ENCODE measurements around the gene MID1IP1. TPM values are rescaled to one million over a fixed set of nuclear protein-coding genes. Genes with fewer than 3 reads are reported as not detected.
A peak's percentile ranks its signal among the peaks of the same experiment; 100 is the strongest.

MID1IP1 gene
- total RNA-seq, 2 experiments from 2014 or later = 80.4 to 92.7 TPM

- no peak for TF ChIP-seq EZH2phosphoT487 (IDR thresholded peaks at IDR 0.05; ENCODE audit: borderline replicate concordance, low read depth, low read length)
- TF ChIP-seq CTCF (conservative IDR thresholded peaks at IDR 0.05; ENCODE audit: low read length) = no peak
- H3K4me1 ChIP-seq (ENCODE audit: insufficient read depth, low read length, poor library complexity, severe bottlenecking) = peaks cover 39% of the 10 kb centered on the region
- peaks cover 64% of the 10 kb centered on the region for H3K79me2 ChIP-seq (ENCODE audit: insufficient read depth, low read depth, low read length)
- no peak overlapping the region for H2AFZ ChIP-seq (ENCODE audit: low read length)
- intact Hi-C loops (cut with micrococcal nuclease; ENCODE audit: unreplicated experiment) = loop anchor here (1.0 to 10.0 kb wide), 9 partner anchors 74 to 1840 kb away; partner anchors contain the start of genes CXorf38 and CYBB
- peaks cover 34% of the 10 kb centered on the region for H3K36me3 ChIP-seq (ENCODE audit: insufficient read depth, low read length)
- H3K4me2 ChIP-seq (ENCODE audit: low read length) = peak overlapping the region; percentile 81
- BruUV-seq (replicated peaks) = no TSS peak
- H3K27ac ChIP-seq (ENCODE audit: low read depth, low read length, poor library complexity, severe bottlenecking) = peak overlapping the region; percentile 89
- POLR2A ChIA-PET = interaction anchor here (0.6 to 7.7 kb wide), 4 partner anchors 77 to 1807 kb away, joined by 3 to 91 read pairs (median 4); no protein-coding TSS in a partner anchor
- peak overlapping the region; percentile 99 for H3K4me3 ChIP-seq (ENCODE audit: low read depth, low read length, poor library complexity, severe bottlenecking)
- H3K9me3 ChIP-seq (ENCODE audit: low read length) = no peaks in the 10 kb centered on the region
- H3K9me2 ChIP-seq (ENCODE audit: insufficient read depth, low read length) = no peaks in the 10 kb centered on the region
- no peaks in the 10 kb centered on the region for H4K20me1 ChIP-seq (ENCODE audit: insufficient read depth, low read length)
- CTCF ChIA-PET (ENCODE audit: unreplicated experiment) = no interaction called here
- peak; percentile 70 for DNase-seq (ENCODE audit: low spot score)
Observed at GRCh38 chrX:38804682-38805431, 3.6 kb downstream of the MID1IP1 start.

GRCh38 chrX:38805432-38806389, 4.5 kb downstream of the MID1IP1 start:
- H3K4me1 ChIP-seq (ENCODE audit: insufficient read depth, low read length, poor library complexity, severe bottlenecking) = peaks cover 42% of the 10 kb centered on the region
- H3K27ac ChIP-seq (ENCODE audit: low read depth, low read length, poor library complexity, severe bottlenecking) = peak overlapping the region; percentile 89
- 0 out of 2 replicates have a peak, but pooled peaks have one; percentile 17 for TF ChIP-seq CTCF (conservative IDR thresholded peaks at IDR 0.05; ENCODE audit: low read length)
- TF ChIP-seq EZH2phosphoT487 (IDR thresholded peaks at IDR 0.05; ENCODE audit: borderline replicate concordance, low read depth, low read length) = no peak
- no peaks in the 10 kb centered on the region for H3K9me2 ChIP-seq (ENCODE audit: insufficient read depth, low read length)
- ChIA-PET CTCF (ENCODE audit: unreplicated experiment) (no interaction called here), POLR2A (interaction anchor here (0.6 to 7.7 kb wide), 11 partner anchors 11 to 1806 kb away, joined by 3 to 91 read pairs (median 4); no protein-coding TSS in a partner anchor)
- no peaks in the 10 kb centered on the region for H3K9me3 ChIP-seq (ENCODE audit: low read length)
- H3K4me2 ChIP-seq (ENCODE audit: low read length) = peak overlapping the region; percentile 81
- DNase-seq (ENCODE audit: low spot score) = peak; percentile 81
- peak overlapping the region; percentile 99 for H3K4me3 ChIP-seq (ENCODE audit: low read depth, low read length, poor library complexity, severe bottlenecking)
- BruUV-seq (replicated peaks) = no TSS peak
- peaks cover 34% of the 10 kb centered on the region for H3K36me3 ChIP-seq (ENCODE audit: insufficient read depth, low read length)
- peaks cover 64% of the 10 kb centered on the region for H3K79me2 ChIP-seq (ENCODE audit: insufficient read depth, low read depth, low read length)
- intact Hi-C loops (cut with micrococcal nuclease; ENCODE audit: unreplicated experiment) = loop anchor here (1.0 to 10.0 kb wide), 8 partner anchors 74 to 1839 kb away; partner anchors contain the start of genes CXorf38 and CYBB
- H4K20me1 ChIP-seq (ENCODE audit: insufficient read depth, low read length) = no peaks in the 10 kb centered on the region
- H2AFZ ChIP-seq (ENCODE audit: low read length) = no peak overlapping the region

Measured in OCI-LY7 (cell line).